Thoracic aorta (tissue), 2 donors: Measurements from ENCODE around the gene GPATCH4. TPM values are rescaled to one million over a fixed set of nuclear protein-coding genes. Genes with fewer than 3 reads are reported as not detected.
A peak's percentile ranks its signal among the peaks of the same experiment; 100 is the strongest.
"Not testable (repeated sequence)": the region's sequence is repeated elsewhere in the genome, so short reads cannot be mapped to it uniquely, and the experiment has no call there.

ENCODE experiments used
- ATAC-seq: fragments of 150-250 bp; one replicate; pipeline ENCODE4 v1.8.0; 2017; ENCODE audit warnings: low read depth; ENCODE audit not compliant: insufficient number of reproducible peaks, low FRiP score
- DNase-seq: peaks from one replicate; pipeline ENCODE4 v3.0.0-alpha.2; 2020; ENCODE audit warnings: low spot score
- H3K27ac ChIP-seq, 2 donors: fragments of 200-600 bp; sonication (generic); 1 replicate in 1 of 2; 2 replicates in 1 of 2; pipeline ENCODE4 v1.5.1; 2016; ENCODE audit warnings: mild to moderate bottlenecking in 2 of 2, moderate library complexity in 2 of 2
- H3K27me3 ChIP-seq: fragments of 200-600 bp; sonication (generic); replicated peaks from 2 replicates; pipeline ENCODE4 v1.6.0; 2016; ENCODE audit warnings: mild to moderate bottlenecking; ENCODE audit not compliant: insufficient read depth
- H3K36me3 ChIP-seq: fragments of 200-600 bp; sonication (generic); one replicate; pipeline ENCODE4 v1.5.1; 2016
- H3K4me1 ChIP-seq, 2 donors: fragments of 200-600 bp; sonication (generic); 1 replicate in 1 of 2; 2 replicates in 1 of 2; pipeline versions ENCODE4 v1.5.1 to v1.6.0; 2016; ENCODE audit warnings: low read depth in 2 of 2, mild to moderate bottlenecking in 1 of 2; ENCODE audit not compliant: control insufficient read depth in 1 of 2
- H3K4me3 ChIP-seq: fragments of 200-600 bp; sonication (generic); 2 replicates; pipeline ENCODE4 v1.5.1; 2016; ENCODE audit warnings: mild to moderate bottlenecking
- H3K9me3 ChIP-seq: fragments of 200-600 bp; sonication (generic); 2 replicates; pipeline ENCODE4 v1.5.1; 2016
- CTCF ChIP-seq: fragments of 200-600 bp; sonication (generic); IDR thresholded peaks from one replicate; pipeline ENCODE4 v1.5.1; 2019; ENCODE audit warnings: antibody characterized with exemption
- total RNA-seq, 2 donors: library from RNA; depleted of rRNA; stranded (reverse); fragments of >200 nt; gene quantifications; one replicate each; pipeline versions ENCODE4 v1.1.0 to v1.2.3, GENCODE V29; 2016

Gene GPATCH4
- total RNA-seq, 2 donors from 2014 or later, result 8.1 to 69.3 TPM

DNA sequence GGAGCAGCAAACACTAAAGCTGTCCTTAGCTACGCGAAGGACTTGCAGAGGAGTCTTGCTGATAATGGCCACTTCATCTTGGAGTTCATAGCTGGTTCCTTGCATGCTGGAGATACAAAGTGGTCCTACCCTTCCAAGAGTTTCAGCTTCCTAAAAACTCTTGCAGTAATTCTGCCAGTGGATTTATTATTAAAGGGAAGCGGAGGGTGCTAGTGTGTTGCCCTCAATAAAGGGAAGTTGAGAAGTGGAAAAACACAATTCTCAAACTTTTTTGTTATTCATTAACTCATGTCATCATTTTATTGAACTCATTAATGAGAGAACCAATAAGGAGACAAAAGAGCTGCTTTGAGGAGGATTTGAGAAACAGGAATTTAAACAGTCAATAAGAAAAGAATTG, 11.4 kb upstream of the GPATCH4 start:
- peaks cover 4% of the 10 kb centered on the region for H3K27me3 ChIP-seq

GRCh38 chr1:156610072-156610471, 8.8 kb upstream of the GPATCH4 start:
- H3K9me3 ChIP-seq, DNase-seq, H3K27ac ChIP-seq, H3K36me3 ChIP-seq, H3K27me3 ChIP-seq, ATAC-seq, H3K4me3 ChIP-seq: not testable (repeated sequence)
- peaks cover 0 to 13% of the 10 kb centered on the region in 2 donors for H3K4me1 ChIP-seq

More for the DNA sequence above, 11.4 kb upstream of the GPATCH4 start:
- no peak for TF ChIP-seq CTCF
- no peaks in the 10 kb centered on the region for H3K36me3 ChIP-seq
- DNase-seq, result no peak
- no peak overlapping the region for H3K27ac ChIP-seq
- peaks cover 2 to 31% of the 10 kb centered on the region in 2 donors for H3K4me1 ChIP-seq
- H3K9me3 ChIP-seq, result no peaks in the 10 kb centered on the region
- H3K4me3 ChIP-seq, result no peak overlapping the region
- no peak for ATAC-seq

DNA sequence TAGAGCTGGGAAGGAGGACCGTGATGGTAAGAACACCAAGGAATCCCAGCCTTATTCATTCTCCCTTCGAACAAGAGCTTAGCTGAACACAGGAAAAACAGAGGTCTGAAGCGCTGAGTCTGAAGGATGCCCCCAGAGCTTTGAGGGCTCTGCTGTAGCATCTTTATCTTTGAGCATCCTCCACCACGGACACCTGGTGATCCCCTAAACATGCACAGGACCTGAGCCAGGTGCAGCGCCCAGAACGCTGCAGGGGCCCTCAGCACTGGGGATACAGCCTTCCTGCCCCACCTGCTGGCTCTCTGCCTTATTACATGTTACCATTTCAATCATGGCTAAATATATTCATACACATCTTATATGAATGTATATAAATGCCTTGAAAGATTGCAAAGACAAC, 7.7 kb upstream of the GPATCH4 start:
- Histone ChIP-seq H3K4me1 (peaks cover 0 to 7% of the 10 kb centered on the region in 2 donors), H3K27me3 (peaks cover 4% of the 10 kb centered on the region), H3K36me3 (no peaks in the 10 kb centered on the region), H3K27ac (no peak overlapping the region), H3K9me3 (no peaks in the 10 kb centered on the region), H3K4me3 (no peak overlapping the region)
- no peak for DNase-seq
- ATAC-seq, result no peak
- TF ChIP-seq CTCF, result no peak

DNA sequence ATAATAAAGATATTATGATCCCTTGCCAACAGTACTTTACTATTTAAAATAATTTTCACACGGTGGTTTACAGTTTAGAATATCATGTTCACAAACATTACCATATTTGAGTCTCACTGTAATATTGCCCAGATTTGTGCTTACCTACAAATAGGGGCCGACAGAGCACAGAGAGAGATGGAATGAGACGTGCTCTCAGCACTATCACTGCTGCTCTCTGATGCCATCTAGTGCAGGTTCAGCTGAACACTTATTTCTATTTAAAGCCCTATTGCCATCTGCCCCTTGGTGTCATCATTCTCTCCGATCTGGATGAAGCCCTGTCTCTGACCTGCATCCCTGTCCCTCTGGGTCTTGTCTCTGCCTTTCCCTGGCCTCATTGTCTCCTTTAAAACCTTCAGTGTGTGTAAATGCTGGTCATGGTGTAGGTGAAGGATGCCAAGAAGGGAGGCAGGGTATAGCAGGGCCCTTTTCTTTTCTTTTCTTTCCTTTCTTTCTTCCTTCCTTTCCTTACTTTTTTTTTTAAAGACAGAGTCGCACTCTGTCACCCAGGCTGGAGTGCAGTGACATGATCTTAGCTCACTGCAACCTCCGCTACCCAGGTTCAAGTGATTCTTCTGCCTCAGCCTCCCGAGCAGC, 6.9 kb upstream of the GPATCH4 start:
- Histone ChIP-seq H3K4me1 (peaks cover 0 to 7% of the 10 kb centered on the region in 2 donors), H3K27ac (no peak overlapping the region), H3K4me3 (no peak overlapping the region), H3K36me3 (no peaks in the 10 kb centered on the region), H3K9me3 (no peaks in the 10 kb centered on the region), H3K27me3 (peaks cover 4% of the 10 kb centered on the region)
- no peak for DNase-seq
- TF ChIP-seq CTCF, result peak; percentile 79
- peak; percentile 87 for ATAC-seq

DNA sequence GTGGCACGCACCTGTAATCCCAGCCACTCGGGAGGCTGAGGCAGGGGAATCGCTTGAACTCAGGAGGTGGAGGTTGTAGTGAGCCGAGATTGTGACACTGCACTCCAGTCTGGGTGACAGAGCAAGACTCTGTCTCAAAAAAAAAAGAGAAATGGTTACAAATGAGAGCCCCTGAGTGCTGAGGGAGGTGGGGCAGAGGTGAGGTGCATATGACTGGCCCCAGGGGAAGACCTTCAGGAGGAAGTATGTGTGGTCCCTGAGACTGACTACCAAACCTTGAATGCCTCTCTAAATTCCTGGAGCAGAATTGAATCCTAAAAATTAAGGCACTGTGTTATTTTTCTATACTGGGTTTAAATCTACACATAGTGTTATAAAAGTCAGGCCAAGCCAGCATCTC, 6.1 kb upstream of the GPATCH4 start:
- not testable (repeated sequence) for H3K9me3 ChIP-seq, H3K27ac ChIP-seq, ATAC-seq, H3K4me1 ChIP-seq, H3K27me3 ChIP-seq, DNase-seq, H3K36me3 ChIP-seq, H3K4me3 ChIP-seq

GRCh38 chr1:156602557-156602993, 1.3 kb upstream of the GPATCH4 start:
- peaks cover 7 to 16% of the 10 kb centered on the region in 2 donors for H3K4me1 ChIP-seq
- H3K4me3 ChIP-seq, result no peak overlapping the region
- DNase-seq (no peak), ATAC-seq (no peak)
- H3K27me3 ChIP-seq, result no peaks in the 10 kb centered on the region
- no peak overlapping the region for H3K27ac ChIP-seq
- H3K9me3 ChIP-seq, result no peaks in the 10 kb centered on the region
- H3K36me3 ChIP-seq, result no peaks in the 10 kb centered on the region
- no peak for TF ChIP-seq CTCF
